ENCODE results near the gene AGBL2.
A peak's percentile ranks its signal among the peaks of the same experiment; 100 is the strongest.
"Not testable (repeated sequence)": the region's sequence is repeated elsewhere in the genome, so short reads cannot be mapped to it uniquely, and the experiment has no call there.

AGBL2 gene, protein sequence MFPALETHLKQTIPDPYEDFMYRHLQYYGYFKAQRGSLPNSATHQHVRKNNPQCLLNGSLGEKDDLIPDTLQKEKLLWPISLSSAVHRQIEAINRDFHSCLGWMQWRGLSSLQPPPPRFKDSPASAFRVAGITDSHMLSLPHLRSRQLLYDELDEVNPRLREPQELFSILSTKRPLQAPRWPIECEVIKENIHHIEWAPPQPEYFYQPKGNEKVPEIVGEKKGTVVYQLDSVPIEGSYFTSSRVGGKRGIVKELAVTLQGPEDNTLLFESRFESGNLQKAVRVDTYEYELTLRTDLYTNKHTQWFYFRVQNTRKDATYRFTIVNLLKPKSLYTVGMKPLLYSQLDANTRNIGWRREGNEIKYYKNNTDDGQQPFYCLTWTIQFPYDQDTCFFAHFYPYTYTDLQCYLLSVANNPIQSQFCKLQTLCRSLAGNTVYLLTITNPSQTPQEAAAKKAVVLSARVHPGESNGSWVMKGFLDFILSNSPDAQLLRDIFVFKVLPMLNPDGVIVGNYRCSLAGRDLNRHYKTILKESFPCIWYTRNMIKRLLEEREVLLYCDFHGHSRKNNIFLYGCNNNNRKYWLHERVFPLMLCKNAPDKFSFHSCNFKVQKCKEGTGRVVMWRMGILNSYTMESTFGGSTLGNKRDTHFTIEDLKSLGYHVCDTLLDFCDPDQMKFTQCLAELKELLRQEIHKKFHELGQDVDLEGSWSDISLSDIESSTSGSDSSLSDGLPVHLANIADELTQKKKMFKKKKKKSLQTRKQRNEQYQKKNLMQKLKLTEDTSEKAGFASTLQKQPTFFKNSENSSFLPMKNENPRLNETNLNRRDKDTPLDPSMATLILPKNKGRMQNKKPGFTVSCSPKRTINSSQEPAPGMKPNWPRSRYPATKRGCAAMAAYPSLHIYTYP

DNA sequence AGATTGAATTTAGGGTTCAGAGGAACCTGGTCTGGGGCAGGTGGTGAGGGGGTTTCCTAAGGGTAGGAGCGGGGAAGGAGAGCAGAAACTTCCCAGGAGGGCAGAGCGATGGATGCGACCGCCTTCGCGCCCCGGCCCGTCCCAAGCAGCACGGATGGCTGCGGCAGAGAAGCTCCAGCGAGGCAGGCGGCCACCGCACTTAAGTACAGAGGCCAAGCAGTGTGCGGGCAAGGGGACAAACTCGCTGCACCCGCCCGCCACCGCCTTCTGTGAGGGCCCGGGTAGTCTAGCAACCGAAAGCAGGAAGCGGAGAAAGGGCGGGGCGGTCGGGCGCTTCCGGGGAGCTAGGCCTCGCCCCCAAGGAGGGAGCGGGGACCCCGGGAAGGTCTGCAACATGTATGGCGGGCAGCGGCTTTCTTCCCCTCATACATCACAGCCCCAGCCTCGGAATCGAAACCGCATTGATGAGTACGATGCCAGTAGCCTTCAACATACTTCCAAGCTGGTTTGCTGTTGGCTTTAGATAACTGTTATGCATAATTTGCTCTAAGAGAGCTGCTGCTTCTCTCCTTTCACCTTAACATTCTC, at the start of gene AGBL2:
TSS of gene AGBL2 (minus strand) at position 288 of the 588 bp plus-strand sequence. CDS start 719 bp downstream, outside the sequence.
- DNase-seq (ENCODE audit: low spot score) = peak; percentile 77

DNA sequence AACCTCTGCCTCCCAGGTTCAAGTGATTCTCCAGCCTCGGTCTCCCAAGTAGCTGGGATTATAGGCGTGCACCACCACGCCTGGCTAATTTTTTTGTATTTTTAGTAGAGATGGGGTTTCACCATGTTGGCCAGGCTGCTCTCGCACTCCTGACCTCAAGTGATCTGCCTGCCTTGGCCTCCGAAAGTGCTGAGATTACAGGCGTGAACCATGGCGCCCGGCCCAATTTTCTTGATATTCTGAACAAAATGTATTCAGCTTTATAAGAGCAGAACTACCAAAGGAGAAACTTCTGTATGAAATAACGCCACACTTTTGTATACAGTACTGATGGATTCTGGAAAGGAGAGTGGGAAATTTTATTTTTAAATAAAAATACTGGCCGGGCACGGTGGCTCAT, 44.1 kb upstream of the AGBL2 start:
- not testable (repeated sequence) for DNase-seq (ENCODE audit: low spot score)

DNA sequence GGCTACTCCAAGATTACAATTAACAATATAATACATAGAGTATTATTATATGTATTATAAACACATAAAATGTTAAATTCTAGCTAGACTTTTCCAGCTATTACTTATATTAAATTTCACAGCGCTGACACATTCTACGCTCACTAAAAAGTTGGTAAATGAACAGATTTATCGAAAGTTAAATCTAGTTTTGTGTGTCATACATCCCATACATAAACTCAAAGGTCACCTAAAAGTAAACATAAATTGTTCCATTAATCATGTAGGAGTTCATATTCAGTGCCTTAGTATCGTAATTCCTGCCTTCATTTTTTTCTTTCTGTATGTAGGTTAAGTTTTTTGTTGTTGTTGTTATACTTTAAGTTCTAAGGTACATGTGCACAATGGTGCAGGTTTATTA, 41.0 kb upstream of the AGBL2 start:
- DNase-seq (ENCODE audit: low spot score) = no peak

DNA sequence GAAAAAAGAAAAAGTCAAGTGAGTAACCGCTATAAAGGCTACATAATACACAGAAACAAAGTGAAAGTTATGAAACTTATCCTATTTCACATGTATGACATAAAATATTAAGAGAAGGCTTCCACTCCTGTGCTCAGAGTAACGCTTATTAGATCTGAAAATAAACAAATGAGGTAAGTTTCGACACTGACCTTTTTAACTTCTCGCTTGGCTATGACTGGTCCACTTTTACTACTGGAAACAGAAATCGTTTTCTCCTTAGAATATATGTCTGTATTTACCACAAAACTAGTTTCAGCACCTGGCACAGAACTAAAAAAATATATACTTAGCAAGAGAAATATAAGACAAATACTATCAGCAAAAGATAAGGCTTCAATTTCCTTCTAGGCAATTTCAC, 35.6 kb upstream of the AGBL2 start:
- DNase-seq (ENCODE audit: low spot score) = no peak

DNA sequence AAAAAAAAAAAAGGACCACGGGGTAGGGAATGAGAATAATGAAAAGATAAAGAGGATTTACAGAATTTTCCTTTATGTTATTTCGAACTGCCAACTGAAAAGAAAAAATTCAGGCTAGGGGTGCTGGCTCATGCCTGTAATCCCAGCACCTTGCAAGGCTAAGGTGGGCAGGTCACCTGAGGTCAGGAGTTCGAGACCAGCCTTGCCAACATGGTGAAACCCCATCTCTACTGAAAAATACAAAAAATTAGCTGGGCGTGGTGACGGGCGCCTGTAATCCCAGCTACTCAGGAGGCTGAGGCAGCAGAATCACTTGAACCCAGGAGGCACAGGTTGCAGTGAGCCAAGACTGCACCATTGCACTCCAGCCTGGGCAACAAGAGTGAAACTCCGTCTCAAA, 27.3 kb upstream of the AGBL2 start:
- not testable (repeated sequence) for DNase-seq (ENCODE audit: low spot score)

DNA sequence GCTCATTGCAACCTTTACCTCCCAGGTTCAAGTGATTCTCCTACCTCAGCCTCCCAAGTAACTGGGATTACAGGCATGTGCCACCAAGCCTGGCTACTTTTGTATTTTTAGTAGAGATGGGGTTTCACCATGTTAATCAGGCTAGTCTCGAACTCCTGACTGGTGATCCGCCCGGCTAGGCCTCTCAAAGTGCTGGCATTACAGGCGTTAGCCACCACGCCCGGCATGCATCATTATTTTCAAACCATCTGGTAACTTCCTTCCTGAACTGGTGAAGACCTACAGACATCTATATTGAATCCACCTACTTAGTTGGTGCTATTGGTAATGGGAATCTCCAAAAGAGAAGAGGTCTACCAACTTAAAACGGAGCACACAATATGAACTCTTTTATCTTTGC, 22.6 kb upstream of the AGBL2 start:
- not testable (repeated sequence) for DNase-seq (ENCODE audit: low spot score)

DNA sequence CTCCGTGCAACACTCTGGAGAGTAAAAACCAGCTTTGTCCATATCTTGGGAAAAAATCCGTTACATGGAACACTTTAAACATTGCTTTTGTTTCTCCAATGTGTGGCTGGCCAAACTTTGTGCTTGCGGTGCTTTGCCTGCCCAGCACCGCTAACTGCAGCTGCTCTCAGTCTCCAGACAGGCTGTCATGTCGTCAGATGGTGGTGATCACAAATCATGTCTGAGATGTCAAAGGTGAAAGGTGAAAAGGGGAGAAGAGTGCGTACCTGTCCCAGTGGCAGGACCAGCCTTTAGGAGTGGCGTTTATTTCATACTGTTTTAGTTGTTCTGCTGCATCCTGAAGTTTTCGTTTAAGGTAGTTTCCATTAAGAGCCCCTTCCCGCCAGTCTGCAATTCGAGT, 17.1 kb upstream of the AGBL2 start:
- DNase-seq (ENCODE audit: low spot score) = no peak

DNA sequence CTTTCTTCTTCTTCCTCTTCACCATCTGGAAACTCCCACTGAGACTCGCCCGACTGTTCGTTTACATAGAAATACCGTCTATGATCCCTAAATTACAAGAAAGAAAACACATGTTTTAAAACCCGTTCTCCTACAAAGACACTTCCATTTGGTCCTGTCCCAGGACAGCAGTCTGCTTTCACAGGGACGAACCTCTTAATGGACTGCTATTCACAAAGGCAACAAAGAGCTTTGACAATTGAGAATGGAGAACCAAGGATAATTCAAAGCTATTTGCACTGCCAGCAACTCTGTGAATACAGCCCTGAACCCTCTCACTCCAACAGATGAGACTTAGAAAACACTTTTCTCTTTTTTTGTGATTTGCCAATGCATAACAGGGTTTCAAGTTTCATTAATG, 16.3 kb upstream of the AGBL2 start:
- no peak for DNase-seq (ENCODE audit: low spot score)

DNA sequence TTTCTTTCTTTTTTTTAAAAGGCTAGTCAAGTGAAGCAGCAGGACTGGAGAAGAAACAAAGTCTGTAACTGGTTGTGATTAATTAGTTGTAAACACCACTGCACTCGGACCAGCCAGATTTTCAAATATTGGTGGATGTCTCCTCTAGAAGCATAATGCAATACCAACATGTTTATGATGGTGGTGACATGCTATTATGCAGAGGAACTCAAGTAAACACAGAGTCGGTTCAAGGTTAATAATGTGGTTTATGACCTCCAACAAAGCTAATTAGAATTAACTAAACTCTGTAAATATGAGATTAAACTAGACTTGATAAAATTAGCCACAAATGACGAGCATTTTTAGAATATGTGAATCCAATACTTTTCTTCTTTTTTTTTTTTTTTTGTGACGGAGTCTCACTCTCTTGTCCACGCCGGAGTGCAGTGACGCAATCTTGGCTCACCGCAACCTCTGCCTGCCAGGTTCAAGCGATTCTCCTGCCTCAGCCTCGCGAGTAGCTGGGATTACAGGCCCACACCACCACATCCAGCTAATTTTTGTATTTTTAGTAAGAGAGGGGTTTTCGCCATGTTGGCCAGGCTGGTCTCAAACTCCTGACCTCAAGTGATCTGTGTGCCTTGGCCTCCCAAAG, 11.8 kb upstream of the AGBL2 start:
- DNase-seq (ENCODE audit: low spot score) = no peak

DNA sequence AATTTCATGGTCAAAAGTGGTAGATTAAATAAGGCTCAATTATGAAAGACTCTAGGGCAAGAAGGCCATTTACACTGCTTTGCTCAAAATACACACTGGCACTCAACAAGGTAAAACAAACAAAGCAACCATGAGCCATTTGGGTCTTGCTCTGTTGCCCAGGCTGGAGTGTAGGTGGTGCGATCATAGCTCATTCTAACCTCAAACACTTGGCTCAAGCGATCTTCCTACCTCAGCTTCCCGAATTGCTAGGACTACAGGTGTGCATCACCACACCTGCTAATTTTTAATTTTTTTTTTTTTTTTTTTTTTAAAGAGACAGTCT, 10.9 kb upstream of the AGBL2 start:
- DNase-seq (ENCODE audit: low spot score) = no peak

DNA sequence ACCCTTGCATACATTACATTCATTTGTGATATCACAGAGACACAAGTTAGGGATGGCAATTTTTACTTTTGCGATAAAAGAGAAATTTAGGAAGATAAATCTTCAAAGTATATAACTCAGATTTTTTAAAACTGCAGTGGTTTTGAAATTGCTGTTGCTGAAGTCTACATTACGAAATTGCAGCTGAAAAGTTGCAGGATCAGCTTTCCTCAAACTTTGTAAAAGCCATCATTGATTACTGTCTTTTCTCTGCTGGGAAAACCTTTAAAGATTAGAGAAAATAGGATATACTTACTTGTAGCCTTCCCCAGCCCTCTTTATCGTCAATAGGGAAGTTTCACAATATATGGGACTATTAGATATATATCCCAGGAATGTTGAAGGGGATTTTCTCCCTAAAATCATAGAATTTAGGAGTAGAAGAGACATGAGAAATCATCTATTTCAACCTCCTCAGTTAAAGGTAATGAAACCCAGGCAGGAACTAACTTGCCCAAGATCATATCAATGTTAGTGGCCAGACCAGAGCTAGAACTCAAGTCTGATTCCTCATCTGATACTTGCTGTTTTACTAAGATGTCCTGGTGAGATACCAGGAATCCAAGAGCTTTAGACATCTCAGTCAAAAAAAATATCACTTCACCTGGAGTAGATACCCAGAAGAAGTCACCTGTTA, 10.4 kb upstream of the AGBL2 start:
- no peak for DNase-seq (ENCODE audit: low spot score)

DNA sequence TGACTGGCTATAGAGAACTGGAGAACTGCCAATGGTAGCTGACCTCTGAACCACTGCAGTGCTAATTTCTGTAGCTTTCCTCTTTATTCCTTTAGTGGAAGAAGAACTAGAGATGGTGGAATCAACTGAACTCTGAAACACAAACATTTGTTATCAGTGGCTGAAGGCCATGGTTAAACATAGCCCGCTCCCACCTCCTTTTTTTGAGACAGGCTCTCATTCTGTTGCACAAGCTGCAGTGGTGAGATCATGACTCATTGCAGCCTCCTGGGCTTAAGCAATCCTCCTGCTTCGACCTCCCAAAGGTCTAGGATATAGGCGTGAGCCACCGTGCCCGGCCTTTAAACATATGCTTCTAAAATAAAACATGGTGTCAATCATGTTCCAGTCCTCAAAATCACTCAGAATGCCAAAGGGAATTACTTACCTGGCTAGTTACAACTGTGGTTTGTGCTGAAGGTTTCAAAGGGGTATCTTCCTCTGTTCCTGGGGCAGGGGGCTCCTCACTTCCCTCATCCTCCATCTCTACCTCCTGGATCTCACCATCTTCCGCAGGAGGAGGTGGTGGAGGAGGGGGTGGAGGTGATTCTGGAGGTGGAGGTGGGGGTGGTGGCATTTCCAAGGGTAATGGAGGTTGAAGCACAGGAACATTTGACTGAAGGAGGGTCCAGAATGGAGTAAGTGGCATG, 9.0 kb upstream of the AGBL2 start:
- peak; percentile 35 for DNase-seq (ENCODE audit: low spot score)

DNA sequence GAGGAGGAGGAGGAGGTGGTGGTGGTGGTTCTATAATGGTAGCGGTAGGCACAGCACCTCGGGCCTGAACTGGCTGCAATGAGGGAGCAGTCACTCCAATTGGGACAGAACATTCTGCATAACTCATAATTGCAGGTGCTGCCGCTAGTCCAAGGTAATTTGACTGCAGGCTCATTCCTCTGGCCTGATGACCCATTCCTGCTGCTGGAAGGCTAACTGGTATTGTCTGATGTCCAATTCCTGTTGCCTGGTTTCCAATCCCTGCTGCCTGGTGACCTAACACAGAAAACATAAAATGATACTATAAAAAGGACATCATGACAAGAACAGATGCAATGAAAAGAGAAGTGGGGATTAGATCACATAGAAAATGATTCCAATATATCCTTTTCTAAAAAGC, 7.9 kb upstream of the AGBL2 start:
- no peak for DNase-seq (ENCODE audit: low spot score)

DNA sequence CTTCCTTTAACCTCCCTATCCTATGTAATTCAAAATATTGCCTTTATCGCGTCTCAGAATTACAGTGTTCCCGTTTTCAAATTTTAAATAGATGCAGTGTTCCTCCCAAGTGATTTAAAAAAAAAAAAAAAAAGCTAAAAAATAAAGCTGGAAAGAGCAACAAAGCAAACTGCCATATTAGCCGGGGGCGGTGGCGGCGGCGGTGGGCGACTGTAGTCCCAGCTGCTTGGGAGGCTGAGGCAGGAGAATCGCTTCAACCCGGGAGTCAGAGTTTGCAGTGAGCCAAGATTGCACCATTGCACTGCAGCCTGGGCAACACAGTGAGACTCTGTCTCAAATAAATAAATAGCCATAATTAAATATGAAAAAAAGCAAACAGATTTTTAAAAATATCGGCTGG, 5.5 kb upstream of the AGBL2 start:
- DNase-seq (ENCODE audit: low spot score) = no peak

DNA sequence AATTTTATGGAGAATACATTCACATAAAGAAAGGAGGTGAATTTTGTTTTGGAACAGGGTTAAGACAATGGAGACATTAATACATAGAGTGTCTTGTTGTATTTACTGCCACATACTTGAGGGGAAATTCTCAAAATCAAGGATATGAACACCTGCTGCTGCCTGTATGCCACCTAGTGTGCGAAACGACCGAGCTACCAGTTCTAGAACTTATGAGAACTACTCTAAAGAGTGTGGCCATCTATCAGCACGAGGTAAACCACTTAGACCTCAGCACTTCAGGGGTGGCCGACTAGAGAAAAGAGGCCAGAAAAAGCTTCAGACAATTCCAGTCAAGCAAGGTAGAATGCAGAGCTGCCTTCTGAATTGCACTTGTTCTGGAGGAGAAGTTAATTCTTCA, 1.5 kb upstream of the AGBL2 start:
- peak; percentile 29 for DNase-seq (ENCODE audit: low spot score)

DNA sequence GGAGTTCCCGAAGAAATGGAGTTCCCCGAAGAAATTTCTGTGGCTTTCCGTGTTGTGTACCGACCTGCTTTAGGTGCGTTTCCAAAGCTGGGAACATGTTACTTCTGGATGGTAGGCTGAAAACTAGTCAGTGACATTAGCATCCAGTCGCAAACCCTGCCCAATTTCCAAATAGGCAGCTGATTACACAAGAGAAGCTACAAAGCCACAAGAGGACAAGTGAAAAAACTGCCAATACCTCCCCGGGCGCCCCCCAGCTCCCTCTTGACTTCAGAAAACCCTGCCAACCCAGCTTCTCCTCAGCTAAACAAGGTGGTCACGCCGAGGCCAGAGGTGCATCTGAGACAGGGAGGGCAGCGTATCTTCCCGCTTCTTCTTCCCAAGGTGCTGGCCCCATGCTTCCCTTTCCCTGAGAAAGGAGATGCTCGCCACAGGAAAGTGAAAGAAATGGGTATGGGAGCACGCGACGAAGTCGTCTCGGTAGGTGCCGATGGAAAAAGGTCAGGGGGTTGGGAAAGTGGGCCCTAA, 551 bp downstream of the AGBL2 start:
- DNase-seq (ENCODE audit: low spot score) = no peak

DNA sequence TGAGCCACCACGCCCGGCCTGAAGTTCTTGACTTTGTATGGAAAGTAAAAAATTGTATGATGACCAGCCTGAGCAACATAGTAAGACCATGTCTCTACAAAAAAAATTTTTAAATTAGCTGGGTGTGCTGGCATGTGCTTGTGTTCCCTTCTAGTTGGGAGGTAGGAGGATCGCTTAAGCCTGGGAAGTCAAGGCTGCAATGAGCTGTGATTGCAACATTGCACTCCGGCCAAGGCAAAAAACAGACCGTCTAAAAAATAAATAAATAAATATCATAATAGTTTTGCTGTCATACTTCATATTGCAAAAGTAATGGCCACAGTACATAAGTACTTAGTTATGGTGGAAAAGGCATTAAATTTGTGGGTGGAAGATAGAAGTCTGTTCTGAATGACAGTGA, 3.4 kb downstream of the AGBL2 start:
- no peak for DNase-seq (ENCODE audit: low spot score)

DNA sequence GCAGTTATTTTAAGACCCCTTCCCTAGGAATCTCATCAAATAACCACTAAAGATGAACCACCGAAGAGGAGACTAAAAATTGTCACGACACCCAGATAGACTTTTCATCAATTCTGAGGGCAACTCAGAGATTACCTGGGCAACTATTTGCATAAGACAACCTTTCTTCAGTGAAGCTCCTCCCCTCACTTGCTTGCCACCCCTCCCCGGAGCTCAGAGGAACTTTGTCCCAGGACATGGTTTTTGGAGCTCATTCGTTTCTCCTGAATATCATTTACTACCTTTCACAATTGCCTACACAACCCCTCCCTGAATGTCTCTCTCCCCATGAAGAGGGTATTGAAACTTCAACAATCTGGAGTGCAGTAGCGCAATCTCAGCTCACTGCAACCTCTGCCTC, 3.9 kb downstream of the AGBL2 start:
- DNase-seq (ENCODE audit: low spot score) = no peak

DNA sequence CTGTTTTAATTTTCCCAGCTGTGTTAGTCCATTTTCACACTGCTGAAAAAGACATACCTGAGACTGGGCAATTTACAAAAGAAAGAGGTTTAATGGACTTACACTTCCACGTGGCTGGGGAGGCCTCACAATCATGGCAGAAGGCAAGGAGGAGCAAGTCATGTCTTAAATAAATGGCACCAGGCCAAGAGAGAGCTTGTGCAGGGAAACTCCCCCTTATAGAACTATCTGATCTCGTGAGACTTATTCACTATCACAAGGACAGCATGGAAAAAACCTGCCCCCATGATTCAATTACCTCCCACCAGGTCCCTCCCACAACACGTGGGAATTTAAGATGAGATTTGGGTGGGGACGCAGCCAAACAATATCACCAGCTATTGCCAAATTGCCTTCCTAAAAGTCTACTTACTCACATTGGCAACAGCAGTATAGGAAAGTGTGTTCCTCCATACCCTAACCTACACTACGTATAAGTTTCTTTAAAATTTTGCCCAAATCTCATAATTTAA, 7.8 kb downstream of the AGBL2 start:
- DNase-seq (ENCODE audit: low spot score) = not testable (repeated sequence)

DNA sequence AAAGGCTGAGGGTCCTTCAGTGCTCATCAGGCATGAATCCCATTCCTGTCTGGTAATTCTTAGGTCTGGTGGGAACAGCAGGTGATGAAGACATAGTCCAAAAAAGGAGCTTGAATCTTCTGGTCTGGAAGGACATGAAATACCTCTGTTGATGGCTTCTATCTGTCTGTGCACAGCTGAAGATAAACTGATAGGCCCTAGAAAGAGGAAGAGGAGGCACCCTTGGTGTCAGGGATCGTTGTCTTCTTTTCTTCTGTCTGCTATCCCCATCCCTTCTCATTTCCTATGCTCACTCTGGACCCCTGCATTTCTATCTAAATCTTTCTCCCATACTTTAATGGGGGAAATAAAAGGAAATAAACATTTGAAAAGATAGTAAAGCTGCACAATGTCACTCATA, 9.4 kb downstream of the AGBL2 start:
- no peak for DNase-seq (ENCODE audit: low spot score)

DNA sequence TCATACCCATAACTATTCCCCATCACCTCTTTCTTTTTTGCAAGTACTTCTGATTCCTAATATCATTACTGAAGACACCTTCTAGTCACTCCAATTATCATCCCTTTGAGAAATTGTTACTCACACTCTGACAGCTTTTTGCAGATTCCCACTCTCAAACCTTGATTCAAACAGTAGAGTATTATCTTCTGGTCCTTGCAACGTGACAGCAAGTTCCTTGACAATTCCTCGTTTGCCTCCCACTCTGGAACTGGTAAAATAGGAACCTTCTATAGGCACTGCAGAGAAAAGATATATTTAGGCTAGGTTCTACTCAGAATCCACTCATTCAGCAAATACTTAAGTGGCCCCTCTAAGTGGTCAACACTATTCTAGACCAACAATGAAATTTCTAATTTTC, 23.2 kb downstream of the AGBL2 start:
- no peak for DNase-seq (ENCODE audit: low spot score)
